GM20000 (cell line): ENCODE measurements around the gene LGALS4.

Experiments
- DNase-seq: peaks from one replicate; pipeline ENCODE4 v3.0.0; 2012; ENCODE audit warnings: low spot score
- CTCF ChIP-seq: IDR thresholded peaks from 2 replicates; pipeline ENCODE4 v1.5.1; 2012; ENCODE audit warnings: mild to moderate bottlenecking, control low read depth; ENCODE audit errors: extremely low read depth, missing control alignments

The LGALS4 gene

GRCh38 chr19:38850976-38851621, 38.4 kb upstream of the LGALS4 start:
- TF ChIP-seq CTCF: no peak
- no peak for DNase-seq

GRCh38 chr19:38850436-38850975, 37.8 kb upstream of the LGALS4 start:
- no peak for TF ChIP-seq CTCF

GRCh38 chr19:38849860-38850435, 37.2 kb upstream of the LGALS4 start, which contains the start of gene HNRNPL:
Gene HNRNPL (minus strand): TSS chr19:38849986. CDS start chr19:38849966, 20 bp downstream.
- peak; percentile 96 for DNase-seq
- no peak for TF ChIP-seq CTCF

More at GRCh38 chr19:38850436-38850975, 37.8 kb upstream of the LGALS4 start:
- peak; percentile 96 for DNase-seq

- peak; percentile 97 for DNase-seq
- TF ChIP-seq CTCF: no peak
Observed at GRCh38 chr19:38849147-38849859, 36.6 kb upstream of the LGALS4 start.

GRCh38 chr19:38848299-38849146, 35.8 kb upstream of the LGALS4 start:
- TF ChIP-seq CTCF: no peak

GRCh38 chr19:38846097-38846496, 33.4 kb upstream of the LGALS4 start:
- no peak for DNase-seq
- TF ChIP-seq CTCF: no peak

More at GRCh38 chr19:38848299-38849146, 35.8 kb upstream of the LGALS4 start:
- DNase-seq: no peak
